ENCODE results near the gene RALGPS1.

Gene RALGPS1

DNA sequence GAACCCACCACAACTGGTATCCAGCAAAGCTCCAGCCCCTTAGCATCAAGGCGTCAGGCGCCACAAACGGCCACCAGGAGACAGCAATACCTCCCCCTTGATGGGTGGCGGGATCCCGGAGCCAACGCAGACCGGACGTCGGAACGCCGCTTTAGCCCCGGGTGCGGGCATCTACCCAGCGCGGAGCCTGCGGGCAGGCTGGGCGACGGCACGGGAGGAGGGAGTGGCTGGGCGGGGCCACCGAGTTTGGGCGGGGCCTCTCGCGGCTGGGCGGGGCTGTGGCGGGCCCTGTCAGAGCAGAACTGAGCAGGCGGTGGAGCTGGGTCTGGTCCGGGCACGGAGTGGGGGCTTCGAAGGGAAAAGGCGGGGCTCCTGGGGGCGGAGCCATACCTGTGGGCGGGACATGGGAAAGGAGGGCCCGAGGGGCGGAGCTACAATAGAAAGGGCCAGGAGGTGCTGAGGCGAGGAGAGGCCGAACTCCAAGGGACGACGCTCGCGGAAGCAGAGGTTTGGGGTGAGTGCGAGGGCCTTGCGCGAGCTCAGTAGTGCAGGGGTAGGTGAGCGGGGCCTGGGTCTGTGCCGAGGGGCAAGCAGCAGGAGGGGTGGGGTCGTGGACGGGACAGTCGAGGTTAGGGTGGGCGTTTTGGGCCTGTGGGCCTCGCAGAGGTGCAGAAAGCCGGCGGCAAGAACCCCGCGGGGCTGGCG lies 309.7 kb downstream of the RALGPS1 start:
- peak; percentile 76 for DNase-seq (ENCODE audit: low read depth)

- DNase-seq (ENCODE audit: low read depth): peak; percentile 93
Observed at GRCh38 chr9:127224883-127225739, 310.5 kb downstream of the RALGPS1 start.

GRCh38 chr9:127225801-127226625 lies 311.4 kb downstream of the RALGPS1 start:
- DNase-seq (ENCODE audit: low read depth): no peak

GRCh38 chr9:127229691-127230417 lies 315.3 kb downstream of the RALGPS1 start:
- no peak for DNase-seq (ENCODE audit: low read depth)

GRCh38 chr9:127231666-127232065 lies 317.1 kb downstream of the RALGPS1 start:
- DNase-seq (ENCODE audit: low read depth): no peak

DNA sequence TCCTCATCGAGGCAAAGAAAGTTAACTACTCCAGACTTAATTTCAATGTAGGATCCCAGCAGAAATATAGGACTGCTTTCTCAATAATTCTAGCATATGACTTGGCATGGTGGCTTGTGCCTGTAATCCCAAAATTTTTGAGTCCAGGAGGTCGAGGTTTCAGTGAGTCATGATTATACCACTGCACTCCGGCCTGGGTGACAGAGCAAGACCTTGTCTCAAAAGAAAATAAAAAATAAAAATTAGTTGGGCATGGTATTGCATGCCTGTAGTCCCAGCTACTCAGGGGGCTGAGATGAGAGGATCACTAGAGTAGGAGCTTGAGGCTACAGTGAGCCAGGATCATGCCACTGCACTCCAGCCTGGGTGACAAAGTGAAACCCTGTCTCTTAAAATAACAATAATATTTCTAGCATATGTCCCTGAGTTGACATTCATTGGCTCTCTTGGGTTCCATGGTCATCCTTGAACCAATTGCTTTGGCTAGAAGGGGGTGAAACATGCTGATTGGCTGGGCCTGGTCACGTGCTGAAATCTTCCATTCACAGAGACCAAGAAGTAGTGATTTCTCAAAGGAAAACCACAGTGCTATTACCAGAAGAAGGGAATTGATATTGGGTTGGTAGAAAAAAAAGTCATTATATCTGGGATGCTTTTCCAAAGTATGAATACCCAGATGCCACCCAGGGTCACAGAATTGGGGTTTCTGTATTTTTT lies 318.4 kb downstream of the RALGPS1 start:
- no peak for DNase-seq (ENCODE audit: low read depth)

- DNase-seq (ENCODE audit: low read depth): no peak
Observed at GRCh38 chr9:127233550-127233949, 319.0 kb downstream of the RALGPS1 start.

- no peak for DNase-seq (ENCODE audit: low read depth)
Observed at GRCh38 chr9:127233989-127234388, 319.4 kb downstream of the RALGPS1 start.

- DNase-seq (ENCODE audit: low read depth): no peak
Observed at GRCh38 chr9:127237801-127238200, 323.2 kb downstream of the RALGPS1 start.

DNA sequence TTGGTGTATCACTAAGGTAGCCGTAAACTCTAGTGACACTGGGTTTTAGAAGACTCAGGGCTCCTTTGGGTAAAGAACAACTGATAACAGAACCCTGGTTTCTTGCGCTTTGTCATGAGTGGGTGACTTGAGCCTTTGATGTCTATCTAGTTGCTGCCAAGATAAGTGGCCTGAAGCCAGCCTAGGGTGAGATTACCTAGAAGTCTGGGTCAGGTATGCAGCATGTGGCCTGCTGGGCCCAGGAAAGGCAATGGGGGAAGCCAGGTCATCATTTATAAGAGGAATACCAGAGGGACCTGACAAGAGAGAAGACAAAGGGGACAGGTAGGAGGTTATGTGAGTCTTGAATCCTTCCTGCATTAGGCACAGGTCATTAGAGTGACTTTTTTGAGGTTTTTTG lies 326.8 kb downstream of the RALGPS1 start:
- no peak for DNase-seq (ENCODE audit: low read depth)

DNA sequence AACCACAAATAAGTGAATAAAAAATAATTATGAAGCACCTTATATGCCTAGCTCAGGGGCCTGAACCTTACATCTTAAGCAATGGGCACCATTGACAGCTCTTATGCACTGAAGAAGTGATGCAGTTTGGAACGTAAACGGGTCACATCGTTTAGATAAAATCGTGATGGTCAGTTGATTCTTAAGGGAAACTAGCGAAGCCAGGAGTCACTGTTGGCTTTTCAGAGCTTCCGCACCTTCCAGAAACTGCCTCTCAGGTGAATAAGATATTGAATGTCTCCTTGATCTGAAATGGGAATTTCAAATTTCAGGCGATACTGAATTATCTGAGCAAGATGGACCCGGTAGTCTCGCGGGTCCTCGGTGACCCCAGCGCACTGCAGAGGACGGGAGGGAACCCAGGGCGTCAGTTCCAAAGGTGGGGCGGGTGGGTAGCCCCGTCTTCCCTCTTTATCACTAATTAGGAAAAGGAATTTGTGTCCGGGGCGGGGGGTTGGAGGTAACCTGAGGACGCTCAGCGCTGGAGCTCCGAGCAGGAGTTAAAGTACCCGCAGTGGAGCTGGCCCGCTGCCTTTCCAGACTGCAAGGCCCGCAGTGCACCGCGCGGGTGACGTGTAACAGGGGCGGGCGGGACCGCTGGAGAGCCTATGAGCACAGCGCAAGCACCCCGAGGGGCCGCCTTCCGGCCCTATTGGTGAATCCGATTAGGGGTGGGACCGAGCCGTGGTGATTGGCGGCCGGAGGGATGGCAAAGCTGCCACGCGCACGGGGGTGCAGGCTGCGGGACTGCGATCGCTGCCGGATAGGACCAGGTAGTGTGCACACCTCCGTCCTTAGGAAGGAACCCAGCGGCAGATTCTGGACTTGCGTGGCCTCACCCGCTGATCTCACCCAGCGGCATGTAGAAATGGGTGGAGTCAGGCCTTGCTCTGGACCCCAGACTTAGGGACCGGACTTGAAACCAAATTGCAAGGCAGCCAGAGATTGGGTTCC lies 330.3 kb downstream of the RALGPS1 start:
- peak; percentile 93 for DNase-seq (ENCODE audit: low read depth)

GRCh38 chr9:127245637-127246164 lies 331.1 kb downstream of the RALGPS1 start:
- no peak for DNase-seq (ENCODE audit: low read depth)

DNA sequence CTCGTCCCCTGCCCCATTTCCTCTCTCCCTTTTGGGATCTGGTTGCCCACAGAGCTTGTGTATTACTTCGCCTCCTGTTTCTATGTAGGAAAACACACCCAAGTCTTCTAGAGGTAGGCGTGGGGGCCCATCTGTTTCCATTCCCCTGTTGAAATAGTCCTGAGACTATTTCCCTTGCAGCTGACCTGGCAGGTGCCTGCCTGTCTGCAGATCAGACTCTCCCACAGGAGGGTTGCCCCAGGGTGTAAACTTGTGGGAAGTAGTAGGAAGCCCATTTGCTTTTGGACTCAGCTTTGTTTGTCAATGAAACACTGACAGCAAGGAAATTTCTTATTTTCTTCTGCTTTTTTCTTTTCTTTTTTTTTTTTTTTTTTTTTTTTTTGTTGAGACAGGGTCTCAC lies 333.7 kb downstream of the RALGPS1 start:
- DNase-seq (ENCODE audit: low read depth): no peak

DNA sequence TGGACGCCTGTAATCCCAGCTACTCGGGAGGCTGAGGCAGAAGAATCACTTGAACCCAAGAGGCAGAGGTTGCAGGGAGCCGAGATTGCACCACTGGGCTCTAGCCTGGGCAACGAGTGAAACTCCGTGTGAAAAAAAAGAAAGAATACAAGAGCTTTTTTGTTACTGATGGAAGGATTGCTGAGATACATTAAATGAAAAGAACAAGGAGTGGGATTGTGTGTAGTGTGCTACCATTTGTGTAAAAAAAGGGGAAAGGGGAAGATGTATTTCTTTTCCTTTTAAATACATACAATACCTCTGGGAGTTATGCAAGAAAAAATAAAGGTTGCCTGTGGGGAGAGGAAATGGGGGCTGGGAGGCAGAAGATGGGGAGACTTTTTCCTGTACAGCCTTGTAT lies 335.3 kb downstream of the RALGPS1 start:
- DNase-seq (ENCODE audit: low read depth): no peak

GRCh38 chr9:127250896-127251391 lies 336.4 kb downstream of the RALGPS1 start:
- DNase-seq (ENCODE audit: low read depth): no peak

DNA sequence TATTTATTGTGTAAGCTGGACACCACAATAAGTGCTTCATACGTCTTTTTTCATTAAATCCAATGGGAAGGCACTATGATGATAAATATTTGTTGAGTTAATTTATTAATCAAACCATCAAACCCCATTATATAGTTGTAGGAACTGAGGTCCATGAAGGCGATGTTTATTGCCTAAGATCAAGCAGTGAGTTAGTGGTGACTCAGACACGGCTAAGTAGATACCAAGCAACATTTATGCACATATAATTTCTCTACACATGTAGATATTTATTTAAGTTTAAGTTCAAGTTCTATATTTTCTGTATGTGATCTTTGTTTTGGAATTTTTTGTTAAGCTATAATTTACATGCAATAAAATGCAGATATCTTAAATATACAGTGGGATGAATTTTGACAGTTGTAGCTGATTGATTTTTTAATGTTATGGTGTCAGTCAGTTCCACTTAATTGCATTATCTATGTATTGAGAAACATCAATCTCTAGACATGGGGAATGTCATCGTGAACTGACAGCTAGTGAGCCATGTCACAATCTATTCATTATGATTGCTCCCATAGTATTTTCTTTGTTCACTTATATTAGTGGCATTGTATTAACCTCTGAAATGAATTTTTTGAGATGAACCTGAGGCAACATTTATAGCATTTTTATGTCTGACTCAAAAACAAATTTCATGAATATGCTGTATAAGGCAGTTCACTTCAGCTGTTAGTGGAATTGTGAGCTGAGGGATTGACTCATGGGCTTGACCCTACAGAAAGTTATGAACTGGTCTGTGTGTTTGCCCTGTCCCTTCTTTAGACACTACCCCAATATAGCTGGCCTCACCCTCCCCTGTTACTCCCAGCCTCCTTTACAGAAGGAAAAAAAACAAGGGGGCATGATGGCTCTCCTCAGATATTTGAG lies 338.1 kb downstream of the RALGPS1 start:
- DNase-seq (ENCODE audit: low read depth): no peak

DNA sequence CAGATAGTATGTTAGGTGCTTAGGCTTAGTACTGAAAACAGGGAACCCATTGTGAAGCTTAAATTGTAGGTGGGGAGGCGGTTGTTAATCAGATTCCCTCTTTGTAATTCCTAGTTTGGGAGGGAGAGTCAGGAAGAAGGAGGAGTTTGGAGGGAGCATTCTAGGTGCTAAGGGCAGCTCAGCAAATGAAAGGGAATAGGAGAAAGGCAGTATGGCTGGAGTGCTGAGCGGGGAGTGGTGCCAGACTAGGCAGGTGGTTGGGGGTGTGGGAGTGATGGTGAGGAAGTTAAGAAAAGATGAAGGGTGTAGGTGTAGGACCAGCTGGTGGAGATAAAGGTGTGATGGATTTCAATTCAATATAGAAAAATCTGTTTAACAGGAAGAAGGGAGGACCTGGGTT lies 338.9 kb downstream of the RALGPS1 start:
- no peak for DNase-seq (ENCODE audit: low read depth)

DNA sequence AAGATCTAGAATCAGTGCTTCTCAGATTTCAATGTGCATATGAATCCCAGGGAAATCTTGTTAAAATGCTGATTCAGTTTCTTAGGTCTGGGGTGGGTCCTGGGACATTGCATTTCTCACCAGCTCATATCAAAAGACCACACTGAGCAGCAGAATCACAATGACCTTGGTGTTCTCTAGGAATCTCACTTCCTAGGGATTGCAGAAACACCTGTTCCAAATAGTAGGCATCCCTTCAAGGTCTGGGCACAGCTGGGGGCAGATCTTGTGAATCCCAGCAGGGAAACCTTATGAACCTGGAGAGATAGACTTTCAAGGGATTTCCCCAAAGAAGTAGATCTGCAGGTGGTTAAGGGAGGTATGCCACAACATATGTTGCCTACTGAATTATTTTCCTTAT lies 341.1 kb downstream of the RALGPS1 start:
- no peak for DNase-seq (ENCODE audit: low read depth)
